GM12864 (cell line): ENCODE data around the gene CELF5.

Experiments
- DNase-seq: peaks from one replicate; pipeline ENCODE4 v3.0.0-alpha.2; 2011; ENCODE audit warnings: low read depth
- H3K4me3 ChIP-seq: 2 replicates; pipeline ENCODE4 v1.5.1; 2011; ENCODE audit warnings: mild to moderate bottlenecking, low read depth, low read length, control low read depth
- CTCF ChIP-seq: IDR thresholded peaks from 2 replicates; pipeline ENCODE4 v1.5.1; 2011; ENCODE audit warnings: low read depth, mild to moderate bottlenecking, moderate library complexity, low read length, control low read depth, inconsistent platforms; ENCODE audit errors: missing control alignments

CELF5 gene

DNA sequence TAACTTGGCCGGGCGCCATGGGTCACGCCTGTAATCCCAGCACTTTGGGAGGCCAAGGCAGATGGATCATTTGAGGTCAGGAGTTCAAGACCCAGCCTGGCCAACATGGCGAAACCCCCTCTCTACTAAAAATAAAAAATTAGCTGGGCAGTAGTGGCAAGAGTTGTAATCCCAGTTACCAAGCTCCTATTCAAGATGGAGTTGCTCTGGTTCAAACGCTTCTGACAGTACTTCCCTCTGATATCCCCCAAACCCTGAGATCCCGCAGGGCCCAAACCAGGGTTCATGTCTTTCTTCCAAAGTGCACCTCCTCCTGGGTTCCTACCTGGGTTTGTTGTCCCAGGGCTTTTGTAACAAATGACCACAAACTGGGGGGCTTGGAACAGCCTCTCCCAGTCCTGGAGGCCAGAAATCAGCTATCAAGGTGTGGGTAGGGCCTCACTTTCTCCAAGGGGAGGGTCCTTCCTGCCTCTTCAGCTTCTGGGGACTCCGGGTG lies 13.7 kb downstream of the CELF5 start:
- TF ChIP-seq CTCF: no peak
- no peak for DNase-seq

GRCh38 chr19:3239367-3239766 lies 14.9 kb downstream of the CELF5 start:
- DNase-seq: no peak
- H3K4me3 ChIP-seq: no peak overlapping the region
- no peak for TF ChIP-seq CTCF

More for the DNA sequence above, 13.7 kb downstream of the CELF5 start:
- no peak overlapping the region for H3K4me3 ChIP-seq

DNA sequence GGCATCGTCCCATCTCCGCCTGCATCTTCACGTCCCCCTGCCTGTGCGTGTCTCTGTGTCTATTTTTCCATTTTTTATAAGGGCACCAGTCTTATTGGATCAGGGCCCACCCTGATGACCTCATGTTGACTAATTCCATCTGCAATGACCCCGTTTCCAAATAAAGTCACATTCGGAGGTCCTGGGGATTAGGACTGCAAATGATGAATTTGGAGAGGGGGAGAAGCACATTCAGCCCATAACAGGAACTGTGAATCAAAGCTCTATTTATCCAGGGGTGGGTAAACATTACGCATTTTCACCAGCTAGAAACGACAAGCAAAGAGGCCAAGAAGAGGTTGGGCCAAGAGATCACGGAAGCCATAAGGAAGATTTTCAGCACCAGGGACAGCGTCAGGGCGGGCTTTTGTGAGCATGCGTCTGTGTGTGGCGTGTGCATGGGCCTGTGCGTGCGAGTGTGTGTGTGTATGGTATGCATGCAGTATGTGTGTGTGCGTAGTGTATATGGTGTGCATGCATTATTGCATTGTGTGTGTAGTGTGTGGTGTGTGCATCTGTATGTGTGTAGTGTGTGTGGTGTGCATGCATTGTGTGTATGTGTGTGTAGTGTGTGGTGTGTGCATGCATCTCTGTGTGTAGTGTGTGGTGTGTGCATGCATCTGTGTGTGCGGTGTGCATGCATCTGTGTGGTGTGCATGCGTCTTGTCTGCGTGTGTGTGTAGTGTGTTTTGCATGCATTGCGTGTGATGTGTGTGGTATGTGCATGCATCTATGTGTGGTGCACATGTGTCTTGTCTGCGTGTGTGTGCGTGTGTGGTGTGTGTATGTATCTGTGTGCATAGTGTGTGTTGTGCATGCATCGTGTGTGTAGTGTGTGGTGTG lies 19.6 kb downstream of the CELF5 start:
- H3K4me3 ChIP-seq: no peak overlapping the region
- no peak for TF ChIP-seq CTCF
- no peak for DNase-seq

GRCh38 chr19:3245050-3245449 lies 20.6 kb downstream of the CELF5 start:
- no peak overlapping the region for H3K4me3 ChIP-seq
- TF ChIP-seq CTCF: no peak
- no peak for DNase-seq

GRCh38 chr19:3248728-3249326 lies 24.4 kb downstream of the CELF5 start:
- no peak for DNase-seq
- TF ChIP-seq CTCF: no peak
- H3K4me3 ChIP-seq: no peak overlapping the region

DNA sequence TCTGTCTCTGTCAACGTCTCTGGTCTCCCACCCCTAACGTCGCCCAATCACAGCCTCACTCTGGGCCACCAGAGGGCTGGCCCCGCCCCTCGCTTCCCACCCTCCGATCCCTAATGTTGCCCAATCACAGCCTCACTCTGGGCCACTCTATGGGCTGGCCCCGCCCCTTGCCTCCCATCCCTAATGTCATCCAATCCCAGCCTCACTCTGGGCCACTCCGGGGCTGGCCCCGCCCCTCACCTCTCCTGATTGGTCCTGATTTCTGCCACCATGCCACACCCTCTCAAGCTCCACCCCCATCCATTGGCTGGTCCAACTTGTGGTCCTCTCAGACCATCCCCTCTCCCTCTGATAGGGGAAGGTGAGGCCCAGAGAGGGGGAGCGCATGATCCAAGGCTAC lies 24.9 kb downstream of the CELF5 start:
- DNase-seq: no peak
- no peak overlapping the region for H3K4me3 ChIP-seq
- TF ChIP-seq CTCF: no peak
